Peyer's patch (tissue), 4 donors: ENCODE measurements around the gene CHMP4B. TPM values are rescaled to one million over a fixed set of nuclear protein-coding genes. Genes with fewer than 3 reads are reported as not detected.

ENCODE experiments used
- DNase-seq, 3 donors: peaks; one replicate each; pipeline ENCODE4 v3.0.0-alpha.2; 2017 to 2019
- H3K27ac ChIP-seq, 4 donors: fragments of 200-600 bp; sonication (generic); one replicate each; pipeline ENCODE4 v1.5.1; 2016 to 2019
- H3K27me3 ChIP-seq, 2 donors: fragments of 200-600 bp; sonication (generic); one replicate each; pipeline ENCODE4 v1.5.1; 2019
- H3K36me3 ChIP-seq, 3 donors: fragments of 200-600 bp; sonication (generic); one replicate each; pipeline ENCODE4 v1.5.1; 2016 to 2019
- H3K4me1 ChIP-seq, 4 donors: fragments of 200-600 bp; sonication (generic); one replicate each; pipeline ENCODE4 v1.5.1; 2016 to 2019
- H3K4me3 ChIP-seq, 4 donors: fragments of 200-600 bp; sonication (generic); 1 replicate in 3 of 4; 2 replicates in 1 of 4; pipeline ENCODE4 v1.5.1; 2016 to 2019; ENCODE audit warnings: mild to moderate bottlenecking in 1 of 4
- H3K9me3 ChIP-seq, 4 donors: fragments of 200-600 bp; sonication (generic); one replicate each; pipeline ENCODE4 v1.5.1; 2016 to 2019; ENCODE audit warnings: mild to moderate bottlenecking in 1 of 4
- CTCF ChIP-seq, 6 experiments: fragments of 450-650 bp in 4 of 6; fragments of 200-600 bp in 2 of 6; sonication (generic) in 1 of 6; IDR thresholded peaks; one replicate each; pipeline ENCODE4 v1.5.1; 2017 to 2019; ENCODE audit warnings: antibody characterized with exemption in 6 of 6, mild to moderate bottlenecking in 3 of 6, moderate library complexity in 1 of 6
- POLR2A ChIP-seq, 2 donors: fragments of 450-650 bp; IDR thresholded peaks; one replicate each; pipeline ENCODE4 v1.5.1; 2017; ENCODE audit warnings: antibody characterized with exemption in 2 of 2, mild to moderate bottlenecking in 2 of 2, moderate library complexity in 2 of 2
- total RNA-seq, 4 donors: library from RNA; depleted of rRNA; stranded (reverse); fragments of >200 nt; gene quantifications; one replicate each; pipeline ENCODE4 v1.1.0, GENCODE V29; 2016

The CHMP4B gene
- total RNA-seq, 4 donors from 2014 or later: 80.0 to 137 (median 111) TPM

GRCh38 chr20:33820362-33820761, 9.2 kb downstream of the CHMP4B start:
- no peak for DNase-seq
- peaks cover 0 to 73% (median under 1%) of the 10 kb centered on the region in 4 donors for H3K4me1 ChIP-seq
- peaks cover 0 to 3% (median 0%) of the 10 kb centered on the region in 3 donors for H3K36me3 ChIP-seq
- no peaks in the 10 kb centered on the region for H3K27me3 ChIP-seq
- no peak overlapping the region for H3K4me3 ChIP-seq
- TF ChIP-seq CTCF (IDR thresholded peaks at IDR 0.05) (no peak), POLR2A (IDR thresholded peaks at IDR 0.05) (no peak)
- H3K27ac ChIP-seq: peak overlapping the region in 1 of 4 donors; percentile 4
- H3K9me3 ChIP-seq: no peaks in the 10 kb centered on the region

- no peak overlapping the region for H3K27ac ChIP-seq
- no peak overlapping the region for H3K4me3 ChIP-seq
- peak in 1 of 3 donors; percentile 56 for DNase-seq
- H3K4me1 ChIP-seq: peaks cover 0 to 76% (median 5%) of the 10 kb centered on the region in 4 donors
- TF ChIP-seq POLR2A (IDR thresholded peaks at IDR 0.05) (no peak), CTCF (IDR thresholded peaks at IDR 0.05) (no peak)
- no peaks in the 10 kb centered on the region for H3K36me3 ChIP-seq
- H3K27me3 ChIP-seq: no peaks in the 10 kb centered on the region
- H3K9me3 ChIP-seq: no peaks in the 10 kb centered on the region
Measured at GRCh38 chr20:33821270-33821836, 10.2 kb downstream of the CHMP4B start.

GRCh38 chr20:33822423-33822822, 11.3 kb downstream of the CHMP4B start:
- Histone ChIP-seq H3K9me3 (no peaks in the 10 kb centered on the region), H3K27ac (no peak overlapping the region), H3K27me3 (no peaks in the 10 kb centered on the region), H3K4me3 (no peak overlapping the region), H3K36me3 (no peaks in the 10 kb centered on the region), H3K4me1 (peaks cover 0 to 79% (median 7%) of the 10 kb centered on the region in 4 donors)
- TF ChIP-seq CTCF (IDR thresholded peaks at IDR 0.05) (no peak), POLR2A (IDR thresholded peaks at IDR 0.05) (no peak)
- no peak for DNase-seq

GRCh38 chr20:33822991-33823390, 11.8 kb downstream of the CHMP4B start:
- H3K4me1 ChIP-seq: peaks cover 0 to 79% (median 7%) of the 10 kb centered on the region in 4 donors
- H3K36me3 ChIP-seq: no peaks in the 10 kb centered on the region
- no peaks in the 10 kb centered on the region for H3K9me3 ChIP-seq
- TF ChIP-seq CTCF (IDR thresholded peaks at IDR 0.05) (no peak), POLR2A (IDR thresholded peaks at IDR 0.05) (no peak)
- no peak overlapping the region for H3K4me3 ChIP-seq
- H3K27me3 ChIP-seq: no peaks in the 10 kb centered on the region
- H3K27ac ChIP-seq: no peak overlapping the region
- DNase-seq: no peak

- Histone ChIP-seq H3K9me3 (no peaks in the 10 kb centered on the region), H3K27ac (peak overlapping the region in 3 of 4 donors; percentile 38 to 83 (median 56)), H3K27me3 (no peaks in the 10 kb centered on the region), H3K4me3 (no peak overlapping the region), H3K36me3 (no peaks in the 10 kb centered on the region), H3K4me1 (peaks cover 0 to 80% (median 10%) of the 10 kb centered on the region in 4 donors)
- DNase-seq: no peak
- TF ChIP-seq POLR2A (IDR thresholded peaks at IDR 0.05) (no peak), CTCF (IDR thresholded peaks at IDR 0.05) (no peak)
Measured at GRCh38 chr20:33824852-33825251, 13.7 kb downstream of the CHMP4B start.
